ENCODE data around the gene CXCR1.
A peak's percentile ranks its signal among the peaks of the same experiment; 100 is the strongest.
"Not testable (repeated sequence)": the region's sequence is repeated elsewhere in the genome, so short reads cannot be mapped to it uniquely, and the experiment has no call there.

Gene CXCR1

GRCh38 chr2:218166791-218167190, at the start of gene CXCR1:
Gene CXCR1 (minus strand): TSS chr2:218166962. CDS start chr2:218165211, 1,751 bp downstream.
- ATAC-seq (peak; percentile 70), DNase-seq (peak; percentile 6)

DNA sequence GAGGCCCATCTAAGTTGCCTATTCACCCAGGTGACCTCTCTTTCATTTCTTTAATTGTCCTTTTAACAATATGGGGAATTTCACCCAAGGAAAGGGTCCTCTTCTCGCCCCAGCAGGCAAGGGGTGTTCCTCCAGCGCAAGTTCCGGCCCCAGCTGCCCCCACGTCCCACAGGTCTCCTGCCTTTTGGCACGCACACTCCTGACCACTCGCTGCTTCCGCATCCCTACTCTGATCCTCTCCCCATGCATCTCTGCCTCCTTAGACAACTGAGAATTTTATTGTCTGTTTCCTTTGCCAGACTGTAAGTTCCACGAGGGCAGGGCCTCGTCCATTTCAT, 49.5 kb upstream of the CXCR1 start:
- DNase-seq: no peak

DNA sequence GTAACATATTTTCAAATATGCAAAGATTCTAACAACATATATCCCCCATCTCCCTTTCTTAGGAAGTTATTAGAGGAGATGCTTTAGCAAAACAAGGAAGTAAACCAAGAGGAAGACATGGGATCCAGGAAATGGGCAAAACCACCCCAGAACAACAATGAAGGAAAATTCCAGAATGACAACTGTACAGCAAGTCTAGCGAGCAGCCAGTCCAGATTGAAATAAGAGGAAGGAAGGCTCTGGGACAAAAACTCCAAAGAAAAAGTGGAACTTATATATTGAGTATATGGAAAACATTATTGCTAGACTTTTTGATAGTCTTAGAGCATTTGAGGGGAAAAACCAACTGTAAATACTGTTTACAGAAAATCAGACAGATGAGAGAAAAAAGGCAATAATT, 47.4 kb upstream of the CXCR1 start:
- DNase-seq: no peak

More for the DNA sequence above, 49.5 kb upstream of the CXCR1 start:
- ATAC-seq: no peak

DNA sequence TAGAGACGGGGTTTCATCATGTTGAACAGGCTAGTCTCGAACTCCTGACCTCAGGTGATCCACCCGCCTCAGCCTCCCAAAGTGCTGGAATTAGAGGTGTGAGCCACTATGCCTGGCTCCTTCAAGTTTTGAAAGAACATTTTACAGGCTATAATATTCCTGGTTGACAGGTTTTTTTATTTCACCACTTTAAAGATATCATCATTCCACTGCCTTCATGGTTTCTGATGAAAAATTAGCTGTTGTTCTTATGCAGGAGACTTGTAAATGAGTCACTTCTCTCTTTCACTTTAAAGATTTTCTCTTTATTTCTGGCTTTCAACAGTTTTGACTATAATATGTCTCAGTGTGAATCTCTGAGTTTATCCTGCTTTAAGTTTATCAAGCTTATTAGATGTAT, 42.3 kb upstream of the CXCR1 start:
- ATAC-seq: no peak
- no peak for DNase-seq

More for the DNA sequence above, 47.4 kb upstream of the CXCR1 start:
- ATAC-seq: no peak

- no peak for DNase-seq
- ATAC-seq: no peak
Observed at GRCh38 chr2:218202266-218202665, 35.5 kb upstream of the CXCR1 start.

DNA sequence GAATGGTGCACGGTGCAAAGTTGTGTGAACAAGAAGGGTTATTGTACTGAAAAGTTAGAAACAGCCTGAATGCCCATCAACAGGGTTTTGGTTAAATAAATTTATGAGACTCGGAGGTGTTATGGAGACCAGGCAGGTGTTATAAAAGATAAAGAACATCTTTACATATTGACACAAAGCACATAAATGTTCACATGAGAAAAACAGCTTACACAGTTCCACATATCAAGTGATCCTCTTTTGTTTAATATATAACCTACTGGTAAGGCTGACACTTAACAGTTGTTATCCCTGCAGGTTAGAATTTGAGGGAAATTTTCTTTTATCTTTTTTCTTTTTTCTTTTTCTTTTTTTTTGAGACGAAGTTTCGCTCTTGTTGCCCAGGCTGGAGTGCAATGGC, 30.2 kb upstream of the CXCR1 start:
- no peak for DNase-seq

DNA sequence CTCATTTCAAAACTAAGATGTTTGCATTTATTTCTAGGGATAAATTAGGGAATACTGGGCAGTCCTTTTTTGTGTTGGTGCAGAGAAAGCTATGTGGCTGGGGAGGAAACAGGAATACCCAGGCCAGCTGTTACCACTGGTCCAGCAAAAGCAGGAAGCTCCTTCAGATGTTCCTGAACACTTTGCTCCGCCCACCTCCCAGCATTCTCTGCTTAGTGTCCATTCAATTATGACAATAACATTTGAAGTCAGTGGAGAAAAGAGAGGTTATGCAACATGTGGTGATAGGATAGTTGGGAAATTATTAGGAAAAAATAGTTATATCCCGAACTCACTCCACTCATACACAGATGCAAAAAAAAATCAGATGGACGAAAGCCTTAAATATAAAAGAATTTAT, 28.1 kb upstream of the CXCR1 start:
- ATAC-seq: no peak
- no peak for DNase-seq

More for the DNA sequence above, 30.2 kb upstream of the CXCR1 start:
- no peak for ATAC-seq

- no peak for ATAC-seq
- DNase-seq: no peak
Observed at GRCh38 chr2:218193701-218194100, 26.9 kb upstream of the CXCR1 start.

DNA sequence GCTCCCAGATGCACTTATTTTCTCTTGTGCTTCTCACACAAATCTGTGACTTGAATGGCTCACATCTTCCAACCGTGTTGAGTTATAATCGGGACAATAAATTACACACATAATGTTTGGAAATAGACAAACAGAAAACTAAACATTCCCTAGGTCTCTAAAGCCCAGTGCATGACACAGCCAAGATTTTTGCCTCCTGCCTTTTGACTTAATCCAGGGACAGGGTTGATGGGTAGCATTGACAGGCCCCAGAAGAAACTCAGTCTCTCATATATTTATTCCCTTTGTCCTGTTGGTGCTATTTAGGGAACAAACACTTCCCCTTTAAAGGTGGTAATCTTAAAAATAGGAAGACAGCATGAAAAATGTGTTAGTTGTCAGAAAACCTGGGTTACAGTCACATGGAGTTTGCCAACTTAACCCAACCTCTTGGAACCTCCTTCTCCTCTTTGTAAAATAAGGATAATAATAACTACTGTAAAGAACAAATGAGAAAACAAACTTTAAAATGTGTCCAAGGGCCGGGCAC, 26.2 kb upstream of the CXCR1 start:
- DNase-seq (no peak), ATAC-seq (no peak)

- DNase-seq: no peak
- ATAC-seq: no peak
Observed at GRCh38 chr2:218188528-218188927, 21.8 kb upstream of the CXCR1 start.

DNA sequence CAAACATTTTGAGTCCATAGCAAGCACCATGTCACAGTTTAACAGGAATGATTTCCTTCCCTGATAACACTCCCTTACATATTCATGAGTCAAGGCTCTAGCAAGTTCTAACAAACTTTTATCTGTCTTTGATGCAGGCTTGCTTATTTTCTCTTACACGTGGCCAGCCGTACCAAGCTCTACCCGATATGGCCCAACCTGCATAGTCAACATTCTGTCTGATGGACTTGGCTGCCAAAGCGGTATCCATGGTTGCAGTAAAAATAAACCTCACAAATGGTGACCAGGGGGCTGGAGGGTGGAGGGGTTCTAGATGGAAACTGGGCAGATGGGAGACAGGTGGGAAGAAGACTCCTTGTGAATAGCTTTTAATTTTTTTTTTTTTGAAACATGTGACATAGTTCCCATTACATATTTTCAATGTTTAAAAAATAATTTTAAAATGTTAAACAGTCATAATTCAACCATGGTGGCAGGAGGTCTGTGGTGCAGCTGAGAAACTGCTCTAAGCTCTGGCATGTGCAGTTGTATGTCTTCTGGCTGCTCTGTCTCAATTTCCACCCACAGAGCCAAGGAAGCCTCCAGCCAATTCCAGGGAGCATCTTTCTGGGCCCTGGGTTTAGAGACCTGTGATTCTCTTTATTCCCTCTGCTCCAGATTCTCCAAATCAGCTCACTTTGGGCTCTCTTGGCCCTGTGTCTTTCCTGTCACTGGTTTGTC, 20.7 kb upstream of the CXCR1 start:
- DNase-seq (no peak), ATAC-seq (no peak)

DNA sequence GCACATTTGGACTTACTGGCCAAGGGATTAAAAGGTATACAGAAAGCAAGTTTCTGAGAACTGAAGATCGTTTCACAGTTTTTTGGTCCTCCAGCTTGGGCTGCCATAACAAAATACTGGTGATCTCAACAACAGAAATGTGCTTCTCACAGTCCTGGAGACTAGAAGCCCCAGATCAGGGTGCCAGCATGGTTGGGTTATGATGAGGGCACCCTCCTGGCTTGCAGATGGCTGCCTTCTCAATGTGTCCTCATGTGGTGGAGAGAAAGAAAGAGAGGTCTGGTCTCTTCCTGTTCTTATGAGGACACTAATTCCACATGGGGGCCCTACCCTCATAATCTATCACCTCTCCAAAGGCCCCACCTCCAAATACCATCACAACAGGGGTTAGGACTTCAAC, 20.1 kb upstream of the CXCR1 start:
- ATAC-seq: no peak

DNA sequence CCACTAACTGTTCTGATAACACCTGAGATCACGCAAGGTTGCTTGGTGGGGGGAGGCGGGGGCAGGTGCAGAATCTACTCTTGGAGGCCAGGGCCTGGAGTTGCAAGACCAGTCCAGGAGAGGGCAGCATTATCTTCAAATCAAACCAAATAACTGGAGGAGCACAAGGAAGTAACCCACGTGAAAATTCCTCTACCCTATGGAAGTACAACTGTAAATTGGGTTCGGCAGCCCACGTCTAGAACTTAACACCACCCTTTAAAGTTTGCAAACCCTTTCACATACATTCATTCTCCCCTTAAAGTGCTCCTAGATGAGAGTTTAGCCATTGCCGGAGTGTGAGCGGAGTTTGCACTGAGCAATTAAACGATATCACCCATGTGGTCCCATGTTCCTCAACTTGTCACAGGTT, 19.6 kb upstream of the CXCR1 start:
- ATAC-seq (peak; percentile 92), DNase-seq (peak; percentile 71)

More for the DNA sequence above, 20.1 kb upstream of the CXCR1 start:
- no peak for DNase-seq

GRCh38 chr2:218184331-218184730, 17.6 kb upstream of the CXCR1 start:
- DNase-seq: no peak
- ATAC-seq: no peak

DNA sequence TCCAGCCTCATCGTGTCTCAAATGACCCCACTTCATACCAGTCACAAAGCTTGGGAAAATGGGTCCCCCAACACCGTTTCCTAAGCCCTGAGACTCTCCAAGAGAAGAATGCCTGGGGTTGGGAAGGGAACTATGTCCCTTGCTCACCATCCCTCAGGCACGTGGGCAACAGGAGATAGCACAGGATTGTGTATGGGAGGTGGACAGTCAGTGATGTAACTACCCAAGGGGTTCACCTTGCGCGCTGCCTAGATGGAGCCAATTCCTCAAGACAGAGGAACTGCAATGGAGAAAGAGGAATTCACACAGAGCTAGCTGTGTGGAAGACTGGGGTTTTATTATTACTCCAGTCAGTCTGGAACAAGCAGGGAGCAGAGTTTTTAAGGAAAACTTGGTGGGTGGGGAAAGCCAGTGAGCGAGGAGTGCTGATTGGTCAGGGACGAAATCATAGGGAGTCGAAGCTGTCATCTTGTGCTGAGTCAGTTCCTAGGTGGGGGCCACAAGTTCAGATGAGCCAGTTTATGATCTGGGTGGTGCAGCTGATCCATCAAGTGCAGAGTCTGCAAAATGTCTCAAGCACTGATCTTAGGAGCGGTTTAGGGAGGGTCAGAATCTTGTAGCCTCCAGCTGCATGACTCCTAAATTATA, 13.8 kb upstream of the CXCR1 start:
- DNase-seq (no peak), ATAC-seq (no peak)

DNA sequence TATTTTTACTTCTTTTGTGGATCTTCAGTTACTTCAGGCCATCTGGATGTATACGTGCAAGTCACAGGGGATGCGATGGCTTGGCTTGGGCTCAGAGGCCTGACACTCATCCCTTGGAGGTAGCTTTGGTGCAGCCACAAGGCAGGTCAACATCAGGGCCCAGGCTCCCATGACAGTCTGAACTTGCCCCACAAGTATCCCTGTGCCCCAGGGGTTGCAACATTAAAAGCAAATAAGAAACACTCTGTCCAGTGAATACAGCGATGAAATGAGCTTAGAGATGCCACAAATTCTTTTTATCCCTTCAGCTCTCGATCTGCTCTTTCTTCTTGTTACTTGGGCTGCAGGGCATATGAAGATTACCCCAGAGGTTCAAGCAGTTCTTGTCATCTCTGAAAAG, 13.0 kb upstream of the CXCR1 start:
- DNase-seq: no peak
- ATAC-seq: no peak

GRCh38 chr2:218172845-218173244, 6.1 kb upstream of the CXCR1 start:
- ATAC-seq (no peak), DNase-seq (no peak)

GRCh38 chr2:218171744-218172143, 5.0 kb upstream of the CXCR1 start:
- ATAC-seq, DNase-seq: not testable (repeated sequence)

- DNase-seq: no peak
- no peak for ATAC-seq
Observed at GRCh38 chr2:218169757-218170546, 3.2 kb upstream of the CXCR1 start.

- DNase-seq (peak; percentile 82), ATAC-seq (peak; percentile 71)
Observed at GRCh38 chr2:218168635-218169462, 2.1 kb upstream of the CXCR1 start.

DNA sequence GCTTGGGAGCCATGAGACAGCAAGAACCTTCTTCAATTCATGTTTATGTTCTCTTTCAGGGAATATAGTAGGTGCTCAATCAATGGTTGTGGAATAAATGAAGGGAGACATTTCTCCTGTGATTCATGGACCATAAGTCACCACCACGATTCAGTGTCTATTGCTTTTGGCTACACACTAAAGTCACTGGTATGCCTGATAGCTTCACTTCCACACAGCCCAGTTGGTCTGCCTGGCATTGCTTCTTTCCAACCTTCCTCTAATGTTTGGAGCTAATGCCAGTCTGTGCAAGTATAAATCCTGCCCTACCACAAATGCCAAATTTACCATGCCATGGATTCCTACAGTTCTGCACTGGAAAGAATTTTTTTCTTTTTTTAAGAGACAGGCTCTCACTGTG, 1.3 kb upstream of the CXCR1 start:
- no peak for DNase-seq
- no peak for ATAC-seq

DNA sequence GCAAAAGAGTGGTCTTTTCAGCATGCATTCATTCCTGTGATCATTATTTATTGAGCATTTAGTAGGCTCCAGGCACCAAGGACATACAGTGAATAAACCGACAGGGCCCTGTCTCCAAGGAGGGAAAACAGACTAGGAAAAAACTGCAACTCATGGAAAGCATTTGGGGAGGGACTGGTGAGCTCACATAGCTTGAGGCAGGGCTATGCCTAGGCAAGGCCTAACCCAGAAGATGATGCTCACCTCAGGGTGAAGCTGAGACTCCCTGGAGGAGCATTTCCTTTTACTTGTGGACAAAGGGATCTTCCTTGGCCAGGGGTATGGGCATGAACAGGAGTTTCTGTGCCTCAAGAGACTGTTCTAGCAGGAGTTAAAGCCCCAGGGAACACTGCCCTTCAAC, 3.9 kb downstream of the CXCR1 start:
- ATAC-seq (no peak), DNase-seq (no peak)
